Activated effector memory CD4-positive, alpha-beta T cell treated with anti-CD3 and anti-CD28 coated beads, Interleukin-2, amount 50 U/mL, for 16 hours (primary cell): ENCODE data around the gene ALCAM.
"Not testable (repeated sequence)": the region's sequence is repeated elsewhere in the genome, so short reads cannot be mapped to it uniquely, and the experiment has no call there.

Source experiments
- DNase-seq: peaks from one replicate; pipeline ENCODE4 v3.0.0-alpha.2; 2020

ALCAM gene

DNA sequence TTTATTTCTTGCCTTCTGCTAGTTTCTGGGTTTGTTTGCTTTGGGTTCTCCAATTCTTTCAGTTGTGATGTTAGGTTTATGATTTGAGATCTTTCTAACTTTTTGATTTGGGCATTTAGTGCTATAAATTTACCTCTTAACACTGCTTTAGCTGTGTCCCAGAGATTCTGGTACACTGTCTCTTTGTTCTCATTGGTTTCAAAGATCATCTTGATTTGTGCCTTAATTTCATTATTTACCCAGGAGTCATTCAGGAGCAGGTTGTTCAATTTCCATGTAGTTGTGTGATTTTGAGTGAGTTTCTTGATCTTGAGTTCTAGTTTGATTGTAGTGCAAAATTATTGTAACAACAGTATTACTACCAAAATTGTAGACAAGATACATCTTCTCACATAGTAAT, 25.9 kb downstream of the ALCAM start:
- DNase-seq, result not testable (repeated sequence)

DNA sequence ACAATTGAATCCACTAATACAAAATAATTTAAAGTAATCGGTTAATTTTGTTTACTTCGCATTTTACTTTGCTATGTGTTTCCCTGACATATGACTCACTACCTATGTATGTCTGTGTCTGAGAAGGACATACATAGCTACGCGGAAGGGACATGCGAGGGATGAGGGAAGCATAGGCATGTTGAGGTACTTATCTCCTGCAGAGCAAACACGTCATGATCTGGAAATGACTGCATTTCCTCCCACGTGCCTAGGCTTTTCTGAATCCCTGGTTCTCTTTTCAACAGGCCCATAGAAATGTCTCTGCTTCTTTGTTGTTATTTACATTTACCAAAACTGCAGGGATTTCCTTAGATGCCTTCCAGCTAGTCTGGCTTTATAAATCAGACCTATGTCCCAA, 27.5 kb downstream of the ALCAM start:
- DNase-seq, result no peak

DNA sequence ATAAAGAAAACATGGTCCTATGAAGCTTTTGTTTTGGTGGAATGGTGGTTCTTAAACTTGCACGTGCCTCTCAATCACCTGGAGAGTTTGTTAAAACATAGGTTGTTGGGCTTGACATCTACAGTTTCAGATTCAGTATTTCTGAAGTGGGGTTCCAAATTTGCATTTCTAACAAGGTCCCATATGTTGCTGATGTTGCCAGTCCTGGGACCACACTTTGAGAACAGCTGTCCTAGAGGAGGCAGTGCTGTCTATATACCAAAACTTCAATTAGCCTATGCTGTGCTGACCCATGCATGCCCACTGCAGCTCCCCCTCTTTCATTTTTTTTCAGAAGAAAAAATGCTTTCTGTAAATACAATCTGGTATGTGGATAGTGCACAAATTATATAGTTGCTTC, 31.3 kb downstream of the ALCAM start:
- no peak for DNase-seq

DNA sequence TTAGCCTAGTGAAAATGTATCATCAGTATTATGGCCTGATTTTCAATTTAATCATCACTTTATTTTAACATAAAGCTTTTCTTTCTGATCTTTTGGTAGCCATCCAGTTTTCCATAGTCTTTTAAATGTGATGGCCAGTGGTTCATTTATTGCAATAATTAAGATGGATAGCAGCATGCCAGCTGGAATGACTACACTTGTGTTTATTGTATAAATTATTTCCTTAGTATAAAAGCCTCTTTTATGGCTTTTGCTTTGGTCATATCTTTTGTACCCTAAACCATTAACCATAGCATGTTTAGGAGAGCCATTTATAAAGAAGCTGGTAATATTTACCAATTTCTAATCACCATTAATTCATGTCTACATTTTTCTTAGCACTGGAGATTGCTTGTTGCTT, 31.7 kb downstream of the ALCAM start:
- DNase-seq, result no peak

DNA sequence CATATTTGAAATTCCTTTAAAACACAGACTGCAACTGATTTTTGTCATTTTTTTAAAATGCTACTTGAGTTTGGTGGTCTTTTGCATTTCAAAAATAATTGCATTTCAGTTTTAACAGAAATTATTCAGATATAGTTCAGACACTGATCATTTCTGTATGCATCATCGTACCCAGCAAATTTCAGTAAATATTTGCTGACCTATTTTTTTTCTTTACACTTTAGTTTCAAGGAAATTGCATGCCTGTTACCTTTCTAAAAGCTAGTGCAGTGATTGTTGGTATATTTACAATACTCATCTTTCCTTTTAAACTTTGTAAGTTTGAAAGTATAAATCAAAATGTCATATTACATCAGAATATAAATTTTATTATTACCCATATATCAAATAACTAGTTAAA, 32.4 kb downstream of the ALCAM start:
- DNase-seq, result no peak

DNA sequence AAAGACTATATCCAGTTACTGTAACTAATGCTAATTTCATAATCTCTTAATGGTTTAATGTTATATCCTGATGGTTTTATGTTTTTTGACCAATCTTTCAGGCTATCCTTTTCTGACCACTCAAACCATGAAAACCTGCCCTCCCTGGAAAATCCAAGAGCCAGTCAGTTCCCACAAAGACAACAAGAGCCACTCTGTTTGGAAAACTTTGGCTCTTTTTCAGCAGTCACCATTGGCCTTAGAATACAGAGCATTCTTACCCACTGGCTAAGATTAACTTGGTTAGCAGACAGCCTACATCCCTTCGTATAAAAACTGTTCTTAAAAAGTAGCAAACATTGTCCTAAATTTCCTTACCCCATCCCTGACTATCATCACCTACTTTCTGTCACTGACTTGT, 32.9 kb downstream of the ALCAM start:
- no peak for DNase-seq

DNA sequence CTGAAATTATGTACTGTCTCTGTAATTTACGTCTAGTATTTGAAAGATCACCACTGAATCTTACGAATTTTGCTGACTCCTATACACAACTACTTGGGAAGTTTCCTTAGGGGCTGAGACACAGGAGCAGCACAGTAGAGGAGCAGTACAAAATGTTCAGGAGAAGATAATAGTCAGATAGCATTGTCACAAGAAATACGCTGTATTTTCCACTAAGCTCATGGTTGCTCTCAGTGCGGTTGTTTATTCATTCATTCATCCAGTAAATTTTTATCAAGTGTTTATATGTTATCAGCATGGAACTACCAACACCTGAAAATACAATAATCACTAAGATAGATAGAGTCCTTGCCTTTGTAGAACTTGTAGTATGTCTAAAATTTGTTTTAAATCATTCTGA, 34.5 kb downstream of the ALCAM start:
- no peak for DNase-seq

DNA sequence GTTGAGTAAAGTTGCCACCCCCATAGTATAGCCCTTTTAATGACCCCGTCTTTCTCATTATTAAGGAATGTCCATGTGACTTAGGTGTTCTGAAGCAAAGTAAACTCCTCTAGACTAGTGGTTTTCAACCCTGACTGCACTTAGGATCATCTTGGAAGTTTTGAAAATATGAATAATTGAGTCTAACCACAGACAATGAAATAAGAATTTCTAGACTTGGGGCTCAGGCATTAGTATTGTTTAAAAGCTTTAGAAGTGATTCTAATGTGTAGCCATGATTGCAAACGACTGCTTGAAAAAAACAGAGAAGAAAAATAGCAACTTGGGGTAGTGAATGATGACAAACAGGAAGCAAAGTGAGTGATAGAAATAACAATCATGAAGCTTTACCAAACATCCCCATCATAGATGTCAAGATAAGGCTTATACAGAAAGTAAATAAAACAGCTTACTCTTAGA, 35.0 kb downstream of the ALCAM start:
- no peak for DNase-seq

DNA sequence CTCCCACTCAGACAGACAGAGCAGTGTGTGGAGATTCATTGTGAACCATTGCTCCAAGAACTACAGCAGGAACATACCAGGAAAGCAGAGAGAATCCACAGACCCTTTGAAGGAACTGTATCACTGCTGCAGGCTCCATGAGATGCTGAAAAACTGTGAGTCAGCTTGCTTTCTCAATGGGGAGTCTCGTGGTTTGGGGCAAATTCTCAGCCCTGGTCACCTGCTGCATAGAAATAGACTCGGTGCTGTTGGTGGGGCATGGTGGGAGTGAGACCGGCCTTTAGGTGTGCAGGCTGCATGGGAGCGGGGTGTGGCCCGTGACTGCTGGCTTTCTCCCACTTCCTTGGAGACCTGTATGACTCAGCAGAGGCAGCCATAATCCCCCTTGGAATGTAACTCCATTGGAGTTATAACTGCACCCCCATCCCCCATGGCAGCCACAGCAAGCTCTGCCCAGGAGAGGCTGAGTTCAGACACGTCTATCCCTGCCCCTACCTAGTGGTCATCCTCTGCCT, 35.6 kb downstream of the ALCAM start:
- DNase-seq, result no peak

DNA sequence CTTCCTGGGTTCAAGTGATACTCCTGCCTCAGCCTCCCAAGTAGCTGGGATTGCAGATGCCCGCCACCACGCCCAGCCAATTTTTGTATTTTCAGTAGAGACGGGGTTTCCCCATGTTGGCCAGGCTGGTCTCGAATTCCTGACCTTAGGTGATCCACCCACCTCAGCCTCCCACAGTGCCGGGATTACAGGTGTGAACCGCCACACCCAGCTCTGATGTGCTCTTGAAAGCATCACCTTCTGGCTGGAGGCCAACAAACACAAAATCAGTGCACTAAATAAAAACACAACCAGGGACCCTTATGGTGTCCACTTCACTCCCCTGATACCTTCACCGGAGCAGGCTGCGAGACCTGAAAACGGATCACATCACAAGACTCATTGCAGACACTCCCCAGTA, 36.3 kb downstream of the ALCAM start:
- DNase-seq, result not testable (repeated sequence)

DNA sequence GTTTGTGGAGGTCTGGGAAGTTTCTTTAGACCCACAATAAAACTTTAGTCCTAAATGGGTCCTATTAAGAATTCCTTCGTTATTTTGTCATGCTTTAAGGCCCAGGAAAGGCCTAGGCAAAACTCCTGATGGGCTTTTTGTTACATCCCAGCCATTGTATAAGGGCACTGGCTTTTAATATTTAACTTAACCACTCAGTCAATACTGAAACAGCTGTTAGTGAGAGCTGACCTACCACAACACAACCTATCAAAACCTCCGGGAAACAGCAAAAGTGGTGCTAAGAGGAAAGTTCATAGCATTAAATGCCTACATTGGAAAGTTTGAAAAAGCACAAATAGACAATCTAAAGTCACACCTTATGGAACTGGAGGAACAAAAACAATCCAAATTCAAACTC, 39.6 kb downstream of the ALCAM start:
- no peak for DNase-seq

DNA sequence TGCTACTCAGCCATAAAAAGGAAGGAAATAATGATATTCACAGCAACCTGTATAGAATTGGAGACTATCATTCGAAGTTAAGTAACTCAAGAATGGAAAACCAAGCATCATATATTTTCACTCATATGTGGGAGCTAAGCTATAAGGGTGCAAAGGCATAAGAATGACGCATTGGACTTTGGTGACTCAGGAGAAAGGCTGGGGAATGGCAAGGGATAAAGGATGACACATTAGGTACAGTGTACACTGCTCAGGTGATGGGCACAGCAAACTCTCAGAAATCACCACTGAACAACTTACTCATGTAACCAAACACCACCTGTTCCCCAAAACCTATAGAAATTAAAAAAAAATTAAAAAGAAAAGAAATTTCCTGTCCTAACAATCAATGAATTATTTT, 42.7 kb downstream of the ALCAM start:
- DNase-seq, result no peak

DNA sequence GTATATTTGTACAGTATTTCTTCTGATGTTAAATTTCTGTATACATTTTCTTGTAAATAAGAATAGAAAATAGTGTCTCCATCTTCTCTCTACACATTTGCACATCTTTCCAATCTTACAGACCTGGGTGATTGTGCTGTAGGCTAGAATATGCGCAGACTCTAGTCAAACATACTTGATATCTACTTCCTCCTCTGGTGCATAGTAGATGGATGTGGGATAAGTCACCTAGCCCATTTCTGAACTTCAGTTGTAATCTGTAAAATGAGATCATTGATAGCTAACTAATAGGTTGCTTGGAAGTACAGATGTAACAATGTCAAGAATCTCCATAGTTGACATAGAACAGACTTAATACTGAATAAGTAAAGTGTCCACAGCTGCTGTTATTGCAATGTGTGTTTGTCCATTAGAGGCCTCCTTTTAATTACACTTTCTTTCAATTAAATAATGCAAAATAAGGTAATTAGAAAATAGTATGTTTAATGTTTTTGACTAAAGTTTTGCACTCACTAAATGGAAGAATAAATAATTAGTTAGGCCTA, 46.7 kb downstream of the ALCAM start:
- DNase-seq, result no peak

DNA sequence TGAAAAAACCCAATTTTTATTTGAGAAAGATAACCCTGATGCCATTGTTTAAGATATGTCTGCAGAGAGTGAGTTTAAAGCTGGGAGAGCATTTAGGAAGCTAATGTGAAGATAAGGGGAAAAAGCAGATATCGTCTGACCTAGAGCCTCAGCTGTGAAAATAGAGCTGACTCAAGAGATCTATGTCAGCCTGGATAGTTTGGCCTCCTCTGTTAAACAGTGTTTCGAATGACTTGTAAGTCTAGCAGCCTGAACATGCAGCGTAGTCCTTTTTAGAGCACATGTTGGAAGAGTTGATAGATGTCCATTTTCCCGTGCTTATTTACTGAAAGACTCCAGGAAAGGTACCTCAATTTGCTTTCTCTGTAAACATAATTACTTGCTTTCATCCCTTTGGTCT, 48.1 kb downstream of the ALCAM start:
- no peak for DNase-seq

DNA sequence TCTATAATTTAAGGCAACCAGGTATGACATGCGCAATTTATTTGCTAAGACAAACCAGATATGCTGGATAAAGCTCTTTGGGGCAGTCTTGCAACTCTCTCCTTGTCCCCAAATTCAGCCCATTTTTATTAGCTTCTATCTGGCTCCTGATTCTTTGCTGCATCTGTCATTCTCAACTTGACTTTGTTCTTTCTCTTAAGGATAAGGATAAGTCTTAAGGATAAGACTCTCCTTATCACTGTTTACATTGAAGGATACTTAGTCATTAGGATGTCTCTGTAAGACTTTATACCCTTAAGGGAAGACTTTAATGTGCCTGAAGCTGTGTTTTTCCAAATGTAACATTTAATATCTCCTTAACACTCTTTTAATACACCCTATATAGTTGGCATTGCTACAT, 49.2 kb downstream of the ALCAM start:
- DNase-seq, result no peak

DNA sequence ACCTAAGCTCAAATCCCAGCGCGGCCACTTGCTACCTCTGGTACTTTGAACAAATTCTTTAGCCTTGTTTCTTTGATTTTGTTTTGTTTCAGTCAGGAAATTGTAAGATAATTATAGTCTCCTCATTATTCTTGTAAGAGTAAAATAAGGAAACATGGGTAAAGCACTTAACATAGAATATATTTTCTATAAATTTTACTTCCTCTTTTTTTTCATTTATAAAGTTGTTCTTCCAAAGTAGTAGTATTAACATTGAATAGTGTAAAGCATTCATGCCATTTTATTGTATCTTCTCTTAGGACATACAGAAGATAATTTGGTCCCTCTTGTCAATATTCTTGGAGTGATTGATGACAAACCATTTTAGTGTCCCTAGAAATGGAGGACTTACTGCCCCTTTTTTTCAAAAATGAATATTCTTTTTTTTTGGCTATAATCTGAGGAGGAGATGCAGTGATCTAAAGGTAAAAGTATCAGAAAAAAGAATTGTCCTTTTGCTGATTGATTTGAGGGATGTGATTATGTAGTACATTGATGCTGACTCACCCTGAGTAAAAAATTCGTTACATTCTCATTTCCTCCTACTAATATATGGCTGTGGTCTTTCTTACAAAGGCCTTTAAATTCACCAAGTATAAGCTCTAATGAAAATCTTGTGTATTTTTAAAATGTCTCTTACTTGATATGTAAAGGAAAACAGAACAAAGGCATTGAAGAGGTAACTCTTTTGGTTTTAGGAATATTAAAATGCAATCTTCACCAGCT, 51.0 kb downstream of the ALCAM start:
- DNase-seq, result no peak

DNA sequence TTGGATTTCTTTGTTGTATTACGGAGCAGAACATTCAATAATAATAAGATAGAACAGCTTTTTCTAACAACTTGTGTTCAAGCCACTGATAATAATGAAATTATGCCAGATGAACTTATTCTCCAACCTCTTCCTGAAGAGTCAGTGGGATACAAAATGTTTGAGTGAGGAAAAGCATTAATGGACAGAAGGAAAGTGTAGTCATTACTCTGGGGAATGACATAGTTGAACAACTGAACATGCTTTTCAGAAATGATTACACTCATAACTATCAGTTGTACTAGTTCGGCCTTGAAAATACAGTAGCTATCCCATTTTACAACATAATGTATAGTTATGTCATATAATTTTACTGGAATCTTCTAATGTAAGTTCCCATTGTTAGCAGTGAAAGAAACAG, 55.9 kb downstream of the ALCAM start:
- no peak for DNase-seq

DNA sequence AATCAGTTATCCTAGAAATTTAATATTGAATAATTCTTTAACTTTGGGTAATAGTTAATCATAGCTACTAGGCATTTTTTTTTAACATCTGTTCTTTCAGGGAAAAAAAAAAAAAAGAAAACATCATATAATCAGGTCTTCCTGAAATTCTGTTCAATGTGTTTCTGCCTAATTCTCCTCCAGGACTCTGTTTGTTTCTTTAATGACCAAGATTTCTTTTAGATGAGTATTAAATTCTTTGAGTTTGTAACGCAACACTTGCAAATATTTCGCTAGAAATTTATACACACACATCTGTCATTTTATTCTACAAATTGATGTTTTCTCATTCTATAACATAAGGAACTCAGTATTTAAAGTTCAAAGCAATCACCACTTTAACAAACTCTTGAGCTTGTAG, 56.7 kb downstream of the ALCAM start:
- no peak for DNase-seq

DNA sequence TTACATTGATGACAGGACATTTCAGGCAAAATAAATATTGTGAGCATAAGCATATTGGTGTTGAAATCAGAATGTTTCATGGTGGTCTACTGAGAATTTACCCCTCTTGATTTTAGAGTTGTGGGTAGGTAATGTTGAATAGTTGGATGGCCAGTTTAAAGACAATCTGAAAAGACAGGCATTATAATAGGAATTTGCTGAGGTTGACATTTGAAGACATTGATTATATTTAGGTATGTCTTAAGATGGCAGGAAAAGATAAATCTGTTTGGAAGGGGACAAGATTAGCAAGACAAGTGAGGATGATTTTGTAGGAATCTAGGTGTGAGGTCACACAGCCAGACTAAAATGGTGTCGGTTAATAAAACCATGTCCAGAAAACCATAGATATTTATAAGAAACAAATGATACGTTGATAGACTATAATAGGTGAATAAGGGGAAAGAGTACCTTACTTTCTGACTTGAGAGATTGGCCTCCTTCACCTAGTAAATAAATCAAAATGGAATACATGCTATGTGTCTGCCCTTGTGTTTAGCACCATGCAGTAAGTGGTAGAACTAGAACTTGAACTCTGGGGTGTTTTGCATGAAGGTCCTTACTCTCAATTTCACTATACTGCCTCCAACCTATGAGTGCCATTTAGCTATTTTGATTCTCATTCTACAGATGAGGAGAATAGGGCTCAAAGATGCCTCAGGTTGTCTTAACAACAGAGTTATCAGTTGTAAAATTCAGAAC, 57.9 kb downstream of the ALCAM start:
- no peak for DNase-seq

DNA sequence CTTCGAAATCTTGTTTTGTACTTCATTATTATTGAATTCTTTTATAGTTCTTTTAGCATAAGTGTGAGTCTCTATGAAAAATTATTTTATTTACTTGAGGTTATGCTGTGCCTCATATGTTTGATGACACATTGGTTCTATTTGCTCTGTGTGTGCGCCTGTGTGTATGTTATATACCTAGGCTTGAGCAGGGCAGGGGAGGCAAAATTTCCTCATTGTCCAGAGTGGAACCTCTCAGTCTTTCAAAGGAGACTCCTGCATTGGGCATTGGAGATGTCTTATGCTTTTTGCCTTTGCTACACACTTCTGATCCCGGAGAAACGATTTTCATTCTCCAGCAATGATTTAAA, 58.4 kb downstream of the ALCAM start:
- DNase-seq, result no peak

DNA sequence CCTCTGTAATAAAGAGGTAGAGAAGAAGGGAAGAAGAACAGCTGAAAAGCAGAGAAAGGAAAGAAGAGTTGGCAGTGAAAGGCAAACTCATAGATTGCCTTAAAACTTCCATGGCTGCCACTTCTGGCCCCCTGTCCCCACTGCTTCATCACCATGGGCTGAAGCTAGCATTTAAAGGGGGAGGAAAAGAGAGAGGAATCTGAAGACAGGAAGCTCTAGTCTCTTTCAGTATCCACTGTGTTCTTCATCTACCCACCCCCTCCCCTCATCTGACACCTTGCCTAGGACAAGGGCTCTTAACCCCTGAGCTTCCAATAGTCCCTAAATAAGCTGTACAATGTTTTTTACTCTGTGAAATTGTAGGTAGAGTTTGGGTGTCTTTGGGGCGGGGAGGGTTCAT, 60.6 kb downstream of the ALCAM start:
- no peak for DNase-seq

DNA sequence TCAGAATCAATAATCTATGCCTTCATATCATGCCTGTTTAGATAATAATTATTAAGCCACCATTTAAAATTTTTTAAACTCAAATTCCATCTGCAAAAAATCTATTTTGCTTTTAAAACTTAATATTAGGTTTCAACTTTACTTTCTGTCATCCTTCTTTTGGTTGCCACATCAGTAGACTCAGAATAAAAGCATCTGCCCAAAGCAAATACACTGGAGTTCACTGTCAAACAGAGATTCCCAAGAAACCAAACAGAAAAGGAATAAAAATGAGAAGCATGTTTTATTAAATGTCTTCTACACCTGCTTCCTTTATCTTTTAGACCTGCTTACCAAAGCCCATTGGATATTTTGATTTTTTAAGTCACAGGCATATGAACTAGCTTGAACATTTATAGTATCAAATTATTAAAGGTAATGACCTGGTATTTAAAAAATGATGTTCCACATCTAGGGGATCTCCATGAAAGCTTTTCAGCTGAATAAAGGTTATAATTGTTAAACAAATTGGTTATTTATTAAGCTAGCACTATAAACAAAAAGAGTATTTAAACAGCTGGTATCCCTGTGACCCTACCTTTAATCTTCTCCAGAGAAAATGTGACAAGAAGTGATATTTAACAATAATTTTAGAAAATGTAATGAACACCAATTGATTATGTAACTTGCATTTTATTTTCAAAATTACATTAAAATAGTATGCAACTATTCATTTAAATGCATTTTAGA, 62.5 kb downstream of the ALCAM start:
- DNase-seq, result no peak

DNA sequence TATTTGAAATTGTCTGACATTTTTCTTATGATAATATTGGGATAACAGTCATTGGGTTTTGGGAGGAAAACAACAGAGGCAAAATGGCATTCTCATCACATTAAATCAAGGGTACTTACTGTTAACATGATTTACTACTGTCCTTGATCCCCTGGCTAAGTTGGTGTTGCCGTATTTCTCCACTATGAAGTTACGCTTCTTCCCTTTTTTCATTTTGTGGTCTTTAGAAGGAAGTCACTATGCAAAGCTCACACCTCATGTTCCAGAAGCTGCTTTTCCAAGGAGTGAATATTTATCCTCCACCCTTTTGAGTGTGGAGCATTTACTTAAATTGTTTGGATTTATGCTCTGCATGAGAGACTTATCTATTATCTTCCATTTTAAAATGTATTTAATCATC, 63.7 kb downstream of the ALCAM start:
- DNase-seq, result no peak

DNA sequence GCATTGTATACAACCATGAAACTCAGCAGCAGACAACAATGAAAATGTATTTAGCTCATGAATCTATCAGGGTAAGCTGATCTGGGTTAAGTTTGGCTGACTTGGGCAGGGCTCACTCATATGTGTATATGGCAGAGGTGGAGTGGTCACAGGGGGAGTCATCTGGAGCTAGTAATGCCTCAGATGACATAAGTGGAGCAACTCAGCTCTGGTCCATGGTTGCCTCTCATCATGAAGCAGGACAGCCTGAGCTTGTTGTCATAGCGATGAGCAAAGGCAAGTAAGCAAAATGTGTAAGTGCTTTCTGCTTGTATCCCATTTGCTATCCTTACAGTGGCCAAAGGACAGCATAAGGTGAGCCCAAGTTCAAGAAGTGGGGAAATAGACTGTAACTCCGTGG, 64.5 kb downstream of the ALCAM start:
- DNase-seq, result no peak
